ENCODE measurements around the gene NTRK3.

Gene NTRK3

GRCh38 chr15:88201207-88201606 is 55.3 kb downstream of the NTRK3 start:
- H3K4me2 ChIP-seq (ENCODE audit: low read length), result no peak overlapping the region
- H3K9me3 ChIP-seq (ENCODE audit: control insufficient read depth, insufficient read depth, low read length), result no peaks in the 10 kb centered on the region
- H4K20me1 ChIP-seq (ENCODE audit: control insufficient read depth, insufficient read depth, low read depth, low read length), result no peaks in the 10 kb centered on the region
- H3K36me3 ChIP-seq (ENCODE audit: control insufficient read depth, low read length), result no peaks in the 10 kb centered on the region
- H3K9me2 ChIP-seq (replicated peaks; ENCODE audit: control insufficient read depth, low read length), result no peaks in the 10 kb centered on the region
- TF ChIP-seq, protein P1, sequence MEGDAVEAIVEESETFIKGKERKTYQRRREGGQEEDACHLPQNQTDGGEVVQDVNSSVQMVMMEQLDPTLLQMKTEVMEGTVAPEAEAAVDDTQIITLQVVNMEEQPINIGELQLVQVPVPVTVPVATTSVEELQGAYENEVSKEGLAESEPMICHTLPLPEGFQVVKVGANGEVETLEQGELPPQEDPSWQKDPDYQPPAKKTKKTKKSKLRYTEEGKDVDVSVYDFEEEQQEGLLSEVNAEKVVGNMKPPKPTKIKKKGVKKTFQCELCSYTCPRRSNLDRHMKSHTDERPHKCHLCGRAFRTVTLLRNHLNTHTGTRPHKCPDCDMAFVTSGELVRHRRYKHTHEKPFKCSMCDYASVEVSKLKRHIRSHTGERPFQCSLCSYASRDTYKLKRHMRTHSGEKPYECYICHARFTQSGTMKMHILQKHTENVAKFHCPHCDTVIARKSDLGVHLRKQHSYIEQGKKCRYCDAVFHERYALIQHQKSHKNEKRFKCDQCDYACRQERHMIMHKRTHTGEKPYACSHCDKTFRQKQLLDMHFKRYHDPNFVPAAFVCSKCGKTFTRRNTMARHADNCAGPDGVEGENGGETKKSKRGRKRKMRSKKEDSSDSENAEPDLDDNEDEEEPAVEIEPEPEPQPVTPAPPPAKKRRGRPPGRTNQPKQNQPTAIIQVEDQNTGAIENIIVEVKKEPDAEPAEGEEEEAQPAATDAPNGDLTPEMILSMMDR (IDR thresholded peaks at IDR 0.05; ENCODE audit: low read depth, low read length, poor library complexity, severe bottlenecking), result no peak
- no peak for TF ChIP-seq EZH2phosphoT487 (IDR thresholded peaks at IDR 0.05; ENCODE audit: borderline replicate concordance, low read length)
- no peaks in the 10 kb centered on the region for H3K4me1 ChIP-seq (ENCODE audit: control insufficient read depth, low read length)
- no peaks in the 10 kb centered on the region for H3K27me3 ChIP-seq (ENCODE audit: control insufficient read depth, low read length)
- no peaks in the 10 kb centered on the region for H3F3A ChIP-seq (ENCODE audit: control insufficient read depth, insufficient read depth)
- no peaks in the 10 kb centered on the region for H3K79me2 ChIP-seq (ENCODE audit: control insufficient read depth, low read length)
- no peak overlapping the region for H3K27ac ChIP-seq (ENCODE audit: low read depth, low read length)
- no peak overlapping the region for H3K4me3 ChIP-seq (ENCODE audit: low read length)

DNA sequence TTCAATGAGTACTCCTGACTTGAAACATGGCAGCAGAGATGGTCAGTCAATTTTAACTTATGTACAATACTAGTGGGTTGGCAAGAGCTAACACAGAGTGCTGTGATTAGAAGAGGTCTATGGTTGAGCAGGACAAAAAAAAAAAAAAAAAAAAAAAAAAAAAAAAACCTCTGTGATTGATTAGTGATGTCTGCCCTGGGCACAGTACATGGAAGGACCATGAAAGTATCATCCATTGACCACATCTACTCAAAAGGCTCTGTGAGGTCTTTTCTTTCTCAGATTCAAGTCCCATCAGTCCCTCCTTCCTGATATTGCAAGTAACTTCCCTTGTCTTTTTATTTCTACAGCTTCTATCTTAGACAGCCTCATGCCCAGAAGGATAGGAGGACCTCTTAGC is 59.6 kb downstream of the NTRK3 start:
- no peak for TF ChIP-seq EZH2phosphoT487 (IDR thresholded peaks at IDR 0.05; ENCODE audit: borderline replicate concordance, low read length)
- Histone ChIP-seq H3K9me3 (ENCODE audit: control insufficient read depth, insufficient read depth, low read length) (no peaks in the 10 kb centered on the region), H3K9me2 (replicated peaks; ENCODE audit: control insufficient read depth, low read length) (no peaks in the 10 kb centered on the region), H3K4me2 (ENCODE audit: low read length) (no peak overlapping the region), H3K27ac (ENCODE audit: low read depth, low read length) (no peak overlapping the region), H3K36me3 (ENCODE audit: control insufficient read depth, low read length) (no peaks in the 10 kb centered on the region), H3K4me3 (ENCODE audit: low read length) (no peak overlapping the region), H4K20me1 (ENCODE audit: control insufficient read depth, insufficient read depth, low read depth, low read length) (no peaks in the 10 kb centered on the region), H3K79me2 (ENCODE audit: control insufficient read depth, low read length) (no peaks in the 10 kb centered on the region), H3K27me3 (ENCODE audit: control insufficient read depth, low read length) (no peaks in the 10 kb centered on the region), H3F3A (ENCODE audit: control insufficient read depth, insufficient read depth) (no peaks in the 10 kb centered on the region), H3K4me1 (ENCODE audit: control insufficient read depth, low read length) (no peaks in the 10 kb centered on the region)

- no peaks in the 10 kb centered on the region for H3K27me3 ChIP-seq (ENCODE audit: control insufficient read depth, low read length)
- TF ChIP-seq, protein P1 (IDR thresholded peaks at IDR 0.05; ENCODE audit: low read depth, low read length, poor library complexity, severe bottlenecking), result no peak
- TF ChIP-seq EZH2phosphoT487 (IDR thresholded peaks at IDR 0.05; ENCODE audit: borderline replicate concordance, low read length), result no peak
- H3K36me3 ChIP-seq (ENCODE audit: control insufficient read depth, low read length), result no peaks in the 10 kb centered on the region
- no peaks in the 10 kb centered on the region for H3K4me1 ChIP-seq (ENCODE audit: control insufficient read depth, low read length)
- no peaks in the 10 kb centered on the region for H3K9me2 ChIP-seq (replicated peaks; ENCODE audit: control insufficient read depth, low read length)
- H3K27ac ChIP-seq (ENCODE audit: low read depth, low read length), result no peak overlapping the region
- no peaks in the 10 kb centered on the region for H4K20me1 ChIP-seq (ENCODE audit: control insufficient read depth, insufficient read depth, low read depth, low read length)
- no peaks in the 10 kb centered on the region for H3F3A ChIP-seq (ENCODE audit: control insufficient read depth, insufficient read depth)
- H3K4me2 ChIP-seq (ENCODE audit: low read length), result no peak overlapping the region
- no peaks in the 10 kb centered on the region for H3K79me2 ChIP-seq (ENCODE audit: control insufficient read depth, low read length)
- no peak overlapping the region for H3K4me3 ChIP-seq (ENCODE audit: low read length)
- H3K9me3 ChIP-seq (ENCODE audit: control insufficient read depth, insufficient read depth, low read length), result no peaks in the 10 kb centered on the region
Observed at GRCh38 chr15:88194162-88194561, 62.4 kb downstream of the NTRK3 start.

DNA sequence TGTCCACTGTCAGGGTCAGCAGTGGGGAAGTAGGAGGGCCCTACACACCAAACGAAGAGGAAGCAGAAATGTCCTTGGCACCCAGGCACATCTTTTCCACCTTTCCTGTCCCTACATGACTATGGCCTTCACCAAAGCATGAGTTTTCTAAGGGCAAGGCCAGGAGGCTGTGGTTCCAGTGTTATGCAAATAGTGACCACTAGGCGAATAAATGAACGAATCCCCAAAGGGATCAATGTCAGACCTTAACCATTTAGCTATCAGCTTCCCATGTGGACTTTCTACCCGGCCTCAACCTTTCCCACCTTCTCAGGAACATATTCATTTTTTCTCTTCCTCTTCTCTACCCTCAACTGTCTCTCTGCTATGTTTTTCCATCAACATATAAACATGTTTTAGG is 63.1 kb downstream of the NTRK3 start:
- Histone ChIP-seq H3K27me3 (ENCODE audit: control insufficient read depth, low read length) (no peaks in the 10 kb centered on the region), H3K9me2 (replicated peaks; ENCODE audit: control insufficient read depth, low read length) (no peaks in the 10 kb centered on the region), H3K4me1 (ENCODE audit: control insufficient read depth, low read length) (no peaks in the 10 kb centered on the region), H3F3A (ENCODE audit: control insufficient read depth, insufficient read depth) (no peaks in the 10 kb centered on the region), H3K27ac (ENCODE audit: low read depth, low read length) (no peak overlapping the region), H3K4me2 (ENCODE audit: low read length) (no peak overlapping the region), H3K79me2 (ENCODE audit: control insufficient read depth, low read length) (no peaks in the 10 kb centered on the region), H3K9me3 (ENCODE audit: control insufficient read depth, insufficient read depth, low read length) (no peaks in the 10 kb centered on the region), H4K20me1 (ENCODE audit: control insufficient read depth, insufficient read depth, low read depth, low read length) (no peaks in the 10 kb centered on the region), H3K36me3 (ENCODE audit: control insufficient read depth, low read length) (no peaks in the 10 kb centered on the region), H3K4me3 (ENCODE audit: low read length) (no peak overlapping the region)
- TF ChIP-seq, protein P1 (IDR thresholded peaks at IDR 0.05; ENCODE audit: low read depth, low read length, poor library complexity, severe bottlenecking), result no peak
- TF ChIP-seq EZH2phosphoT487 (IDR thresholded peaks at IDR 0.05; ENCODE audit: borderline replicate concordance, low read length), result no peak
